Left kidney (tissue), 2 donors: ENCODE measurements around the gene BIRC5. TPM values are rescaled to one million over a fixed set of nuclear protein-coding genes. Genes with fewer than 3 reads are reported as not detected.
"Not testable (repeated sequence)": the region's sequence is repeated elsewhere in the genome, so short reads cannot be mapped to it uniquely, and the experiment has no call there.

Experiments
- DNase-seq: peaks from one replicate; pipeline ENCODE4 v3.0.0-alpha.2; 2013
- polyA plus RNA-seq: library from polyadenylated mRNA; unstranded; fragments of 120-200 nt; gene quantifications from one replicate; pipeline ENCODE4 v1.2.1, GENCODE V29; 2013; ENCODE audit not compliant: insufficient read length

Gene BIRC5
- polyA plus RNA-seq, 1 donor = 35.8 TPM

DNA sequence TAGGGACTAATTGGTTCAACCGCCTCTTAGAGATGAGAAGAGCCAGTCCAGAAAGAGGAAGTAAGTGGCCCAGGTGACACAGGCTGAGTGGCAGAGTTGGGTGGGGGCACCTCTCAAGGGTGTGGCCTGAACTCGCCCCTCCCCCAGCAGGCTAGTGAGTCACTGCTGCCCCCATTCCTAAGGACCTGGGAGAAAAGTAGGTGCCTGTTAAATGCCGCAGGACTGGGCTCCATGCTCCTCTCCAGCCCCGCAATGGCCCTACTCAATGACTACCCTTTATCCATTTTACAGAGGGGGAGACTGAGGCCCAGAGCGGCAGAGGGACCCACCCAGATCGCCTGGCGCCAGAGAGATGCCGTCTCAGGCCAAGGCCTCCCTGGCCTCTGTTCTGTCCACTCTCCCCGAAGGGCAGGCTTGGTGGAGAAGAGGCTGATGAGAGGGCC lies 25.5 kb downstream of the BIRC5 start:
- DNase-seq = no peak

DNA sequence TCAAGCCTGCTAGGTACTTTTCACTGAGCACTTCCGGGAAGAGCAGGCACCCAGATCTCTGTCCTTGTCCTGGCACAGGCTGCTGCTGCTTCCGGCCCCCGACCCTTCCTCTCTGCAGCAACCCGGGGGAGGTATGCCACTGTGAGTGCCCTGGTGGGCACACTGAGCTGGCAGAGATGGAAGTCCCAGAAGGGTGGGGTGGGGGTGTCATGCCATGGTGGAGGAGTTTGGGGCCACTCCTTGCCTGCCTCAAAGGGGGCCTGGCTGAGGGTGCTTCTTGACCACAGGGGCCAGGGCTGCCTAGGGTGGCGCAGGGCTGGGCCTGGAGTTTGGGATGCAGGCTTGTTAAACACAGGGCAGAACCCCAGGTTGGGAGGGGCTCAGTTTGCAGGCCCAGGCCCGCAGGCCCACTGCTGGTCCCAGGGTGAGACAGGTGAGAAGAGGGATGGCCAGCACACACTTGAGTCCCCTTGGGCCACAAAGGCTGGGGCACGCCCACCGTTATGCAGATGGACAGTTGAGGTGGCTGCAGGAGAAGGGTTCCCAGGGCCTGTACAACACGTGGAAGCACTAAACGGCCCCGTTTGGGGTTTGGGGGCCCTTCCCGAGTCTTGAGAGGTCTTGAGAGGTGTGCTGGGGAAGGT lies 26.1 kb downstream of the BIRC5 start:
- no peak for DNase-seq

DNA sequence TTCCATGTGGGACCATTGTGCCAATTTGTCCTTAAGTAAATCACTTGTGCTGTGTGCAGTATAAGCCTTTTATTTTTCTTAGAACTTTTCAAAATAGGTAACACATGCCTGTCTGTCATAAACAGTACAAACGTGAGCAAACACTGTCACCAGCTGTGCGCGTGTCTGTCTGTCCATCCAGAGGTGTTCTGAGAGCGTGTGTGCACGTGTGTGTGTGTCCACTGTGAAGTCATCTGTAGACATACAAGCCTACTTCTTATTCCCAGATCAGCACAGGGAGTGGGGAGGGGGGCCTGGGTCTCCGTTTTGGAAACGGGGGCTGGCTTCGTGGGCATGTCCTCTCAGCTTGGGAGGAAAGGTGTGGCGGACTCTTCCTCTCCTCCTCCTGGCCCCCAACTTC lies 26.8 kb downstream of the BIRC5 start:
- no peak for DNase-seq

DNA sequence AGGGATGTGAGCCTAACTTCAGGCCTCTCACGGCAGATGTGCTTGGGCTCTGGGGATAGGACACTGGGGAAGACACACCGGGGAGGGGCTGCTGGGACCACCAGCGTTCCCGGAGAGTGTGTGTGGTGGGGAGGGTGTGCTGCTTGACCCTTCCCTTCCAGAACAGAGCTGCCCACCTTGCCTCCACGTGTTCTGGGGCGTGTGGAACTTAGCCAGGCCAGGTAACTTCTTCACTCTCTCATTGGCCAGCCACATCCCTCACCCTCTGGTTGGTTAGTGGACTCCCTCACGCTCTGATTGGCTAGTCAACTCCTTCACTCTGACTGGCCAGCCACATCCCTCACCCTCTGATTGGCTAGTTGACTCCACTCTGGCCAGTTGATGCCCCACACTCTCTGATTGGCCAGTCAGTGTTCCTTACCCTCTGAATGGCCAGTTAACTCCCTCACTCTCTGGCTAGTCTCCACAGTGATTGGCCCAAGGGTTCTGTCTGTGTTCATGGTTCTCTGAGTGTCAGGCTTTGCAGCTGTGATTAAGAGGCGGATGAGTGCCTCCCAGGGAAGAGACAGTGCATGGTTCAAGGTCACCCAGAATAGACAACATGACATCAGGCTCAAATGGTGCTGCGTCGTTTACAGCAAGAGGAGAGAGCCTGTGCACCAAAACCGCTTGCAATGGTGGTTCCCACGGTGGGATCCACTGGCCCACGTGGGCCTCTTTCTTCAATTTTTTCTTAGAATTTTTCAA lies 27.4 kb downstream of the BIRC5 start:
- DNase-seq = no peak

DNA sequence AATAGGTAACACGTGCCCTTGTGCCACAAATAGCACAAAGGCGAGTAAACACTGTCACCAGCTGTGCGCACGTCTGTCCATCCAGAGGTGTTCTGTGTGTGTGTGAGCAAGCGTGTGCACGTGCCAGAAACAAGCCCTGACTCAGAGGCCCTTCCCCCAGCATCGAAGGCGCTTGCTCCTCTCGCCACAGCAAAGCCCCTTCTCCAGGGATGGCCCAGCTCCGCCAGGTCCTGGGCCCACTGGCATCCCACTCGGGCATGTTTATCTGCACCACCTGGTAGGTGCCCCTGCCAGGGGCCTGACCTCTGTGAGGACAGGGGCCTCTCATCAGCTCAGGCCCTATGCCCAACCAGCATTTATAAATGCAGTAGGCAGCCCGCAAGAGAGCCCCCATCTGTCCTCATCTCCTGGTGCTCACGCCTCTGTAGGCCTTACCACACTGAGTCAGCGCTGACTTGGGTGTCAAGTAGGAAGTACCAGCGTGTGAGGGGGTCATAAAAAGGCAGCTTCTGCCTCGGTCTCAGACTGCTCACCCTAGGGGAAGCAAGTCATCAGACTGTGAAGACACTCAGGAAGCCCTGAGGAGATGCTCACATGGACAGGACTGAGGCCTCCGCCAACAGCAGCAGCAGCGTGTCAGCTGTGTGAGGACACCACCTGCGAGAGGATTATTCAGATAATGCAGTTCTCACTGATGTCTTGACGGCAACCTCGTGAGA lies 28.1 kb downstream of the BIRC5 start:
- DNase-seq = no peak

DNA sequence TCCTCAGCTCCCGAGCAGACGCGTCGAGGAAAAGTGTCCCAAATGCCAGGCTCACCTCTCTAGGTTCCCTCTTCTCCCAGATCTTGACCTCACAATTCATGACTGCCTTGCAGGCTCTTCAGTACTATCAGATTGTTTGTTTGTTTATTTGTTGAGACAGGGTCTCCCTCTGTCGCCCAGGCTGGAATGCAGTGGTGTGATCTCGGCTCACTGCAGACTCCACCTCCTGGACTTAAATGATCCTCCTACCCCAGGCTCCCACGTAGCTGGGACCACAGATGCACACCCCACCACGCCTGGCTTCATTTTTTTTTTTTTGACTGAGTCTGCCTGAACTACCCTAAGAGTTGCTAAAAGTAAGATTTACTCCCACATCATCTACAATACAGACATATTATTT lies 33.3 kb downstream of the BIRC5 start:
- no peak for DNase-seq

DNA sequence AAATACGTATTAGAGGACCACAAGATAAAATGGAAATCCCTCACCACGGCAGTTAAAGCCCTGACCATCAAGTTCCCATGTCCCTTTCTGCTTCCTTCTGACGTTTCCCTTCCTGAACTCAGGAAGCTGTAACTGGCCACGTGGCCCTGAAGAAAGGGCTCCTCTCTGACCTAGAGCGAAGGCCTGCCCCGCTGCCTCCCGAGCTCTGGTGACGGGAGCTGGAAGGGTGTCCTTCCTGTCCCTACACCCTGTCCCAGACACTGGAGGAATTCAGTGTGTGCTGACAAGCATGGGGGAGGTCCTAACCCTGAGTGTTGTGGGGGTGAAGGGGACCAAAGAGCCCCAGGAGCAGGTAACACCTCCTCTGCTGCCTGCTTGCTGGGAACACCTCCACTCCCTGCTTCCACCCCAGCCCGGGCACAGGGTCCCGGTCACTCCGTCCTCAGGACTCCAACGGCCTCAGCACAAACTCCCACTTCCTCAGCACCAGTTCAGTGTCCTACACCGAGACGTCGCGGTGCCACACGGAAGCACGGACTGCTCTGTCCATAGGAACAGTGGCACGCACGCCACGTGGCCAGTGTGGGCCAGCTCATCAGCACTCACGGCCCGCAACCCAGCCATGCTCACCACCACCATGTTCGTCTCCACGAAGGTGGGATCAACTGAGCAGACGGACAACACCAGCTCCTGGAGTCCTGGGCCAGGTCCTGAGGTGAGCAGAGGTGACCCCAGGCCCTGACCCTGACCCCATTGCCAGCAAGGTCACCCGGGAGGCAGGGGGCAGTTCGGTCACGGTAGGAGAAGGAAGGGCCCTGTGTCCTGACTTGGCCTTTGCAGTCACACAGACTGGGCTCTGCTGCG lies 34.2 kb downstream of the BIRC5 start:
- no peak for DNase-seq

DNA sequence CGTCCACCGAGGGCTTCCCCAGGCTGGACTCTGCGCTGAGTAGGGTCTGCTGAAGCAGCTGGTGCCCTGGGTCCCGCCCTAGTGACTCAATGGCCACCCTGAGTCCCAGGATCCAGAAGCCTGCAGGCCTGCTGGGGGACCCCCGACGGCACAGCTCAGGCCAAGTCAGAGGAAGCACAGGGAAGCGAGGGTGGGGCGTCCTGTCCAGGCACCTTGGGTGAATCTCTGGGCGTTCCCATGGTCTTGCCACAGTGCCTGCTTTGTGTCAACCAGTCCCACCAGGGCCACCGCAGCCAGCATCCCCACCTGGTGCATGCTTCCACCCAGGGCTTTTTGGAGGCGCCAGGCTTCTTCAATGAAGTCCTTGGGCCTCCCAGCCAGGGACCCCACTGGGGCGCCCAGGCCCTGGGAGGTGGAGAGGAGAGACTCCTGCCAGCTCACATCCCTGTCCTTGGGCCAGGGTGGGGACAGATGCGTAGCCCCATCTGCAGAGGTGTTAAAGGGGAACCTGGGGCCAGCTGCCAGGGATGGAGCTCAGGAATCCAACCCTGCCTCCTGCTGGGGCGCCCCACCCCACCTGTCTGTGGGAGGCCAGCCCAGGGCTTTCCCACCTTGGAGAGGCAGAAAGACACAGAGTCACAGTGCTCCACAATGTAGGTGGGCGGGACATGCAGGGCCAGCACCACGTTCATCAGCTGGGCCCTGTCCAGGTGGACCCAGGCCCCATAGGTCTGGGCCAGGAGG lies 35.2 kb downstream of the BIRC5 start:
- no peak for DNase-seq

DNA sequence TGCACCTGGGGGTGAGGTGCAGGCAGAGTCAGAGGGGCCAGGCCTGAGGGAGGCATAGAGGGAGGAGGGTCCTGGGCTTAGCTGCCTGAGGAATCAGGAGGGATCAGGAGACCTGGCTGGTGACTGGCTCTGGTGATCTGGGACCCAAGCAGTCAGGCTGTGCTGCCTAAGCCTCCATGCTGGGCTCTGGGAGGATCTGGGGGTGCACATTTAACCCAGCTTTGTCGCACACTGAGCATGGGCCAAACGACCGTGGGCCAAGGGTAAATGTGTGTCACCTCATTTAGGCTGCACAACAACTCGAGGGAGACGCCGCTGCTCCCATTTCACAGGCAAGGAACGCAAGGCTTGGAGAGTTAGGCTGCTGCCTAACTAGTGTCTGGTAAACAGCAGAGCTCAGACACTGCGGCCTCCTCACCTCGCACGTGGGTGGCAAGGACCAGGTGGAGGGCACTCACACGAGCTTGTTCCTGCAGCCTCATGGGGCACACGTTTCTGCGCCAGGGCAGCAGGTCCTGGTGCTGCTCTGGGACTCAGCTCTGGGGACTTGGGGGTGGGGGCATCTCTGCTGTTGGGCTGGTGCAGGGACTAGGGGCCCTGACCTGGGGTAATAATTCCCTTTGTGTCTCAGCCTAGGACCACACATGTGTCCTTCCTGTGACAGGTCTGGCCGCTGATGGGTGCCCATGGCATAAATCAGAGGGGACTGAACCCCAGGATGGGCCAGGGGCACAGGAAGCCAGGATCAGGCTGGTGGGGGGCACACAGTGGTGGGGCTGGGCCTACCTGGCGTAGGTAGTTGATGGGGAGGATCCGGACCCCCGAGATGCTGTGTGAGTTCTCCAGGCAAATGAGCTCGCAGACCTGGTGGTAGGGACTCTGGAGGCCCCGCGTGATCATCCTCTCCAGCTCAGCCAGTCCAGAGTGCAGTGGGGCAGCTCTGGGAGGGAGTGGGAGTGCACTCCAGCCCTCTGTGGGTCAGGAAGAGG lies 36.1 kb downstream of the BIRC5 start:
- DNase-seq = no peak

DNA sequence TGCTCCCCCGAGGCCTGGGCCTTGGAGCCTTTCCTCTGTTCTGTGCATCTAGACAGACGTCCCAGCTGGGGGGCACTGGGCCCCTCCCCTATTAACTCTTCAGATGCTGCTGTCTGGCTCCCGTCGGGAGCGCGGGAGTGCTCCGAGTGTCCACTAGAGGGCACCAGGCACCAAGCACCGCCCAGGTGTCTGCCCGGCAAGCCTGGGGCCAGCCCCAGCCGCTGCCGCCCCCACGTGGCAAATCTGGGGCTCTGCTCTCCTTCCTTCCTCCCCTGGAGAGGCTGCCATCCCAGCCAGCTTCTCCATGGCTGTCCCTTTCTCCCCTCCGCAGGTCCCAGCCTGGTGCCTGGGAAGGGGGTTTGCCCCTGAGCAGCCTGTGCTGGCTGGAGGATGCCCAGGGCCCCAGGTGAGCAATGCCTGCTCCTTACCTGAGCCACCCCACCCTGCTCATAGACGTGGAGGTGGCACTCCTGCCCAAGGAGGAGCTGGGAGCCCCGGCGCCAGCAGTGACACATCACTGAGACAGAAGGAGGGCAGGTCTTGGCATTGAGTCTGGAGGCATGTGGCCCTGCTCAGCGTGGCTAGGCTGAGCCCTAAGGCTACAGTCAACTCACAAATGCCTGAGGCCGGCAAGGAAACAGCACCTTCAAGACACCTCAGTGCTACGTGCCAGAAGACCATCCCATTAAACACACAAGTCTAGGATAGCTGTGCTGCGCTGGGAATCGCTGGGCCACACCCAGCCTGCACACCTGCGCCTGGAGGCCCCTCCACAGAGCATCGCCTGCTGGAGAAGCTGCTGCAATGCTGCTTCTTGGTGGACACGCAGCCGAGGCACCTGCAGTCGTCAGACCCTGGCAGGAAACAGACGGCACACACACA lies 37.1 kb downstream of the BIRC5 start:
- DNase-seq = peak; percentile 72

DNA sequence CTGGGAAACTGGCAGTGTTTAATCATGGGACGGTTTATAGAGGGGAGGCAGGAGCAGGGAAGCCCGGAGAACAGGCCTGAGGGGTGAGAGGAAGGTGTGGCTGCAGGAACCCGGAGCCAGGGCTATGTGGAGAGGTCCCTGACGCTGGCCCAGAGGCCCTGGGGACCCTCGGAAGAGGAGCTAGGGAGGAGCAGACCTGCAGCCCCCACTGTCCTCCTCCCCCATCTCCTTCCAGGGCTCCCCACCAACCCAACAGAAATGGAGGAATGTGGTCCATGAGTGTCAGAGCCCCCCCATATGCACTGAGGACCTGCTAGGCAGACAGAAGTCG lies 37.7 kb downstream of the BIRC5 start:
- DNase-seq = no peak

DNA sequence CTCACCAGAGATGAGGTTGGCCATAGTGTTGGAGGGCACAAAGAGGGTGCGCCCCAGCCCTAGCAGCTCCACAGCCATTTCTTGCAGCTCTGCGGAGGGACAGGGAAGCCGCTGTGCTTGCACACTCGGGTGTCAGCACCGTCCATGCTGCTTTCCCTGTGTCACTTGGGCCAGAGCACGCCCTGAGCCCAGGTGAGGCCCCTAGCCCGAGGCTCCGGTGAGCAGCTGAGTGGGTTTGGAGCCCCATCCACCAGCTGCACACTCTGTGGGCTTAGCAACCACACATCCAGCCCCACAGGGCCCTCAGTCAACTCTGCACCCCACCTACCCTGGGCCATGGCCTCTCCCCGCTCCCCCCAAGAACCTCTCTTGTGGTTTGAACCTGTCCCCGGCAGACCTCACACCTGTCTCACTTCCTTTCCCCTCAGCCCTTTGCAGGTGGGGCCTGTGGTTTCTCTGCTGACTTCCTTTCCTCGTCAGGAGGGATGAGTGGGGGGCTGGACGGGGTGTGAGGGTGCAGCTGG lies 38.1 kb downstream of the BIRC5 start:
- DNase-seq = no peak

DNA sequence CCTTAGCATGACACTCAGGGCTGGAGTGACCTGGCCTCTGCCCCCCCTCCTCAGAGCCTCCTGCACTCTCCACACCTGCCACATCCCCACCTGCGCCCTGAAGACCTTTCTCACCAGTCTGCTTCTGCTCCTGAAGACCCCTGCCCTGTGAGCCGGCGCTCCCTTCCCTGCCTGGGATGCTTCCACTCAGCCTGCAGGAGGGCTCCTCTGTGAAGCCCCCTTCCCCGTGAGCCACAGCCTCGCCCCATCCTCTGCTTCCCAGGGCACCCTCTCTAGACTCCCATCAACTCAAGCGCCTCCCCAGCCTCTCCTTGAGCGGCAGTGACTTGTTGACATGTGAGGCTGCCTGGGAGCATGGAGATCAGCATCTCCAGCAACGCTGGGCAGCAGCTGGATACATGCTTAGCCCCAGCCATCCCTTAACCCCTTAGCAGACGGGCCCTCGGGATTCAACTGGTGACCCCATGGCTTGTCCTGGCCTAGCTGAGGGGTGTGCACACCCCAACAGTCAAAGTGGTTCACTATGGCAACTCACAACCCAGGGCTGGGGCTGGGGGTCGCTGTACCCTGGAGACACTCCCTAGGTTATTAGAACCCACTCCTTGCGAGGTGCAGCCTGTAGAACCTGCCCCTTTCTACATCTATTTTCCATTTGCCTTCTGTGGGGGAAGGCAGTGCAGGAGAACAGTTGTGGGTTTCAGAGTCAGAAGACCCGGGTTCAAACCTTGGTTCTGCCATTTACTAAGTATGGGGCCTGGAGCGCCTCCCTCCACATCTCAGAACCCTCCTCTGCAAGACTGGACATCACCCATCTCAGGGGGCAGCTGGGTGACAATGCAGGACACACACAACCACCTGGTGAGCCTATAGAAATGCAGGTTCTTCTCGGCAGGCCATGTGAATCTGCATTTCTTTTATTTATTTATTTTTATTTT lies 38.9 kb downstream of the BIRC5 start:
- DNase-seq = no peak

DNA sequence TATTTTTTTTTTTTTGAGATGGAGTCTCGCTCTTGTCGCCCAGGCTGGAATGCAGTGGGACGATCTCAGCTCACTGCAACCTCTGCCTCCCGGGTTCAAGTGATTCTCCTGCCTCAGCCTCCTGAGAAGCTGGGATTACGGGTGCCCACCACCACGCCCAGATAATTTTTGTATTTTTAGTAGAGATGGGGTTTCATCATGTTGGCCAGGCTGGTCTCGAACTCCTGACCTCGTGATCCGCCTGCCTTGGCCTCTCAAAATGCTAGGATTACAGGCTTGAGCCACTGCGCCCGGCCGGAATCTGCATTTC lies 39.5 kb downstream of the BIRC5 start:
- DNase-seq = not testable (repeated sequence)

DNA sequence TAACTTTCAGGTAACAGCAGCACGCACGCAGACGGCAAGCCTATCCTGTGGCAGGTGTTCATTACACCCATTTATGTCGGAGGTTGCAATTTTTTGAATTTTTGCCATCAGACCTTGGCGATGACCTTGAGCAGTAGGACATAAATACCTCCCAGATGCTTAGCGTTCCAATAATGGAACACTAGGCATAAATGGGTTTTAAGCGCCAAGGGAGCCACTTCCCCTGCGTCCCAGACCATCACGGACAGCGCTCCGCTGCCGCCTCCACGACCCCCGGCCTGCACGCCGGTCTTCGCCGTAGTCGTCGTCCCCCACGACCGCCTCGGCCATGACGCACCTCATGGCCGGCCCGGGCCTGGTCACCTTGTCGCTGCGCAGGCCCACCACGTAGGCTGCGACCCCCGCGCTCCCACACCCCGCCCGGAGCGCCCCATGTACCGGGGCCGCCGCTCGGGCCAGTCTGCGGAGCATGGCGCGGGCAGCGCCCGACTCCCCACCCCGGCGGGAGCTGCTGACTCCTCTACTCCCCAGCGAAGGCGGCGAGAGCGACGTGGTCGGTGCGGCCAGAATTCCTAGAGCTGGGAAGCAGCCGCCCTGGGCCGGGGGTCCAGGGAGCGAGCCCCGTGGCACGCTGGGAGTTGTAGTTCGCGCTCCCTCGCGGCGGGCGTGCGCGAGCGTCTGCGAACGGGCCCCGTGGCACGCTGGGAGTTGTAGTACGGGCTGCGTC lies 40.1 kb downstream of the BIRC5 start:
- peak; percentile 89 for DNase-seq

DNA sequence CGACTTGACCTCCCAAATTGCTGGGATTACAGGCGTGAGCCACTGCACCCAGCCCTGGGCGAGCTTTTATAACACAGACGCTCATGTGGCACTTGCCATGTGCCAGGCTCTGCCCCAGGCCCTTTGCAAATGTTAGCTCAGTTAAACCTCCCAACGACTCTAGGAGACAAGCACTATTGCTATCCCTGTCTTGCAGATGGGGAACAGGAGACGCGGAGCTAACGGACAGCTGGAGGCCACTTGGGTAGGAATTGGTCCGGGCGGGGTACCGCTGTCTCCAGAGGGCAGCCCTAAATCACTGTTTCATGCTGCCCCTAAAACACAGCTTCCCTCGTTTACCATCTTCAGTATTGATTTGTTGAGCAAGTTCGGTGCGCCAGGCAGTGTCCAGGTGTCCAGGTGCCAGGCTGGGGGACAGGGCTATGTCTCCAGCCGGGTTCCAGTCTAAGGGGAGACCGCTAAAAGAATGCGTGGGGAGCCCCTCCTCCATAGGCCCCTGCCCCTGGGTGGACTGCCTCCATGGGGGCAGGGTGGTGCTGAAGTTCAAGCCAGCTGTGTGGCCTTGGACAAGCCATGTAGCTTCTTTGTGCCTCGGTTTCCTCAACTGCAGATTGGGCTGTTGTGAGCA lies 41.1 kb downstream of the BIRC5 start:
- DNase-seq = no peak
